ENCODE measurements around the gene MSMO1. TPM values are rescaled to one million over a fixed set of nuclear protein-coding genes. Genes with fewer than 3 reads are reported as not detected.

Gene MSMO1
- total RNA-seq, 3 donors from 2014 or later = 11.8 to 35.3 (median 24.6) TPM

DNA sequence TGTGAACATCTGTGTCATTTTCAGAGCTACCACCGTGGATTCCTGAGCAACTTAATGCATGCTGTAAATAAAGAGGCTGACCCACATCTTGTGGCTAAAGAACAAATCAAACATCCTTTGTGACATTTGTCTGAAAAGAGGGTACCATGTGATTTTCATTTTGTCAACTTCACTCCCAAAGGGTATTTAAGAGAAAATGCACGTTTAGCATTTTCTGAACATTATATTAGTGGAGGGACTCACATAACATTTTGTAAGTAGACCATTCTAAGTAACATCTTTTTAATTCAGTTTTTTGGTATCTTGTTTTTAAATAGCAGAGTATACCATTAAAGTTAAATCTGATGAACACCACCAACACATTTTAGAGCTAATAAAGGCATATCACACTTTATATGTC, 34.3 kb downstream of the MSMO1 start:
- H3K27me3 ChIP-seq = no peaks in the 10 kb centered on the region
- no peak for TF ChIP-seq POLR2A (IDR thresholded peaks at IDR 0.05)
- no peak for TF ChIP-seq POLR2AphosphoS5 (IDR thresholded peaks at IDR 0.05)
- TF ChIP-seq, protein P1, sequence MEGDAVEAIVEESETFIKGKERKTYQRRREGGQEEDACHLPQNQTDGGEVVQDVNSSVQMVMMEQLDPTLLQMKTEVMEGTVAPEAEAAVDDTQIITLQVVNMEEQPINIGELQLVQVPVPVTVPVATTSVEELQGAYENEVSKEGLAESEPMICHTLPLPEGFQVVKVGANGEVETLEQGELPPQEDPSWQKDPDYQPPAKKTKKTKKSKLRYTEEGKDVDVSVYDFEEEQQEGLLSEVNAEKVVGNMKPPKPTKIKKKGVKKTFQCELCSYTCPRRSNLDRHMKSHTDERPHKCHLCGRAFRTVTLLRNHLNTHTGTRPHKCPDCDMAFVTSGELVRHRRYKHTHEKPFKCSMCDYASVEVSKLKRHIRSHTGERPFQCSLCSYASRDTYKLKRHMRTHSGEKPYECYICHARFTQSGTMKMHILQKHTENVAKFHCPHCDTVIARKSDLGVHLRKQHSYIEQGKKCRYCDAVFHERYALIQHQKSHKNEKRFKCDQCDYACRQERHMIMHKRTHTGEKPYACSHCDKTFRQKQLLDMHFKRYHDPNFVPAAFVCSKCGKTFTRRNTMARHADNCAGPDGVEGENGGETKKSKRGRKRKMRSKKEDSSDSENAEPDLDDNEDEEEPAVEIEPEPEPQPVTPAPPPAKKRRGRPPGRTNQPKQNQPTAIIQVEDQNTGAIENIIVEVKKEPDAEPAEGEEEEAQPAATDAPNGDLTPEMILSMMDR (IDR thresholded peaks at IDR 0.05) = no peak
- no peaks in the 10 kb centered on the region for H3K36me3 ChIP-seq
- H3K27ac ChIP-seq = no peak overlapping the region
- no peaks in the 10 kb centered on the region for H3K9me3 ChIP-seq
- H3K4me1 ChIP-seq = no peaks in the 10 kb centered on the region
- H3K4me3 ChIP-seq = no peak overlapping the region
- no peak for DNase-seq (ENCODE audit: low spot score in 2 of 2)
- intact Hi-C loops (cut with DNase I; ENCODE audit: low total_unique reads) = no loop called here

DNA sequence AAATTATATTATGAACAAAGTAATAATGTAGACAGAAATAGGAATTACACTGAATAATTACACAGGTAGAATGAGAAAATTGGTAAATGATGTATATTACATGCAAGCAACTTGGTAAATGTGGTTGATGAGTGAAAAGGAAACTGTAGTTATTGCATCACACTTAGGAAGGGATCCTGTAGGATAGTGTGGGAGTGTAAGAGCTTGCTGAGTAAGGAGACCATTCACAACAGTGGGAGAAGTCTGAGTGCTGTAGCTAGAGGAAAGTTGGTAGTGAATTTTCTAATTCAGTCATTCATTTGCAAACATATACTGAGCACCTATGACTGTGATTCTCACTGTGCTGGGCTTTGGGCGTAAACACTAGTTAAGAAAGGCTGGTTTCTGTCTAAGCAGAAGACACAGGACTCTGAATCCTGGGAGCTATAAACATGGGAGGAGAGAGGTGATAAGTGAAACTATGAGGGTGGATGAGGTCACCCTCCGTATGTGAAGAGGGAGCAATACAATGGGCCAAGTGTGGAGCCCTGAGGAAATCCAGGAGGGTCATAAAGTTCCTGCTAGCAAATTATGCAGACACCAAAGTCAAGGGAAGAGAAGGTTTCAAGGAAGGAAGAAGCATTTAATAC, 37.1 kb downstream of the MSMO1 start:
- H3K4me3 ChIP-seq = no peak overlapping the region
- H3K4me1 ChIP-seq = no peaks in the 10 kb centered on the region
- intact Hi-C loops (cut with DNase I; ENCODE audit: low total_unique reads) = no loop called here
- no peaks in the 10 kb centered on the region for H3K27me3 ChIP-seq
- H3K9me3 ChIP-seq = no peaks in the 10 kb centered on the region
- no peaks in the 10 kb centered on the region for H3K36me3 ChIP-seq
- TF ChIP-seq POLR2A (IDR thresholded peaks at IDR 0.05) (no peak), POLR2AphosphoS5 (IDR thresholded peaks at IDR 0.05) (no peak)
- TF ChIP-seq, protein P1 (IDR thresholded peaks at IDR 0.05) = no peak
- no peak overlapping the region for H3K27ac ChIP-seq
- no peak for DNase-seq (ENCODE audit: low spot score in 2 of 2)

DNA sequence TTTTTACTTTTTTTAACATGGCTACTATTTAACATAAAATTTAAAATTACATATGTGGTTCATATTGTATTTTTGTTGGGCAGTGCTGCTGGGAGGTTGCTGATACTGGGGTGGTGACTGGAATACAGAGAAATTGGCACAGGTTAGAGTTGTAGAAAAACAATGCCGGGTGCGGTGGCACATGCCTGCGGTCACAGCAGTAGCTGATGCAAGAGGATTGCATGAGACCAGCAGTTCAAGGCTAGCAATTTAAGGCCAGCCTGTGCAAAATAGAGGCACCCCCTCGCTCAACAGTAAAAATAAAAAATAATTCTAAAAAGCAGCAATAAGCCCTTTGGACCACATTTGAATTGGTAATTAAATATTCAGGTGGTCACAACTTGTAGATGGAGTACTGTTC, 39.6 kb downstream of the MSMO1 start:
- H3K27ac ChIP-seq = no peak overlapping the region
- no peaks in the 10 kb centered on the region for H3K4me1 ChIP-seq
- no peaks in the 10 kb centered on the region for H3K27me3 ChIP-seq
- no peaks in the 10 kb centered on the region for H3K9me3 ChIP-seq
- DNase-seq (ENCODE audit: low spot score in 2 of 2) = no peak
- intact Hi-C loops (cut with DNase I; ENCODE audit: low total_unique reads) = no loop called here
- H3K4me3 ChIP-seq = no peak overlapping the region
- TF ChIP-seq POLR2AphosphoS5 (IDR thresholded peaks at IDR 0.05) (no peak), POLR2A (IDR thresholded peaks at IDR 0.05) (no peak)
- TF ChIP-seq, protein P1 (IDR thresholded peaks at IDR 0.05) = no peak
- H3K36me3 ChIP-seq = no peaks in the 10 kb centered on the region

DNA sequence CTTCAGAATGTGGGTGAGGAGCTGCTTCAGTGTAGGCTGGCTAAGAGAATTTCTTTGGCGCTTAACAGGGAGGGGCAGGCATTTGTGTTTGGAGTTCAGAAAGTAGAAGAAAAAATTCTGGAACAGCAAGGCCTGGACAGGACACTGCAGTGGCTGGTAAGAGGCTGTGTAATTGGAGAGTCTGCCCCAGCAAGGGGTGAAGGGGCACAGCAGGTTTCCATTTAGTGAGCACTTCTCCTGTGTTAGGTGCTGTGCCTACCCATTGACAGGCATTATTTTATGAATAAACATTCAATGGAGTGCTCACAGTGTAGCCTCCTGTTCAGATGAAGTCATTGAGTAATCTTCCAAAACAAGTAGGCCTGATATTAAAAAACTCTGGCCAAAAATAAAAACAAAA, 40.6 kb downstream of the MSMO1 start:
- DNase-seq (ENCODE audit: low spot score in 2 of 2) = no peak
- intact Hi-C loops (cut with DNase I; ENCODE audit: low total_unique reads) = no loop called here
- Histone ChIP-seq H3K4me3 (no peak overlapping the region), H3K27ac (no peak overlapping the region), H3K27me3 (no peaks in the 10 kb centered on the region), H3K4me1 (no peaks in the 10 kb centered on the region), H3K36me3 (no peaks in the 10 kb centered on the region), H3K9me3 (no peaks in the 10 kb centered on the region)
- TF ChIP-seq POLR2AphosphoS5 (IDR thresholded peaks at IDR 0.05) (no peak), POLR2A (IDR thresholded peaks at IDR 0.05) (no peak)
- TF ChIP-seq, protein P1 (IDR thresholded peaks at IDR 0.05) = no peak

DNA sequence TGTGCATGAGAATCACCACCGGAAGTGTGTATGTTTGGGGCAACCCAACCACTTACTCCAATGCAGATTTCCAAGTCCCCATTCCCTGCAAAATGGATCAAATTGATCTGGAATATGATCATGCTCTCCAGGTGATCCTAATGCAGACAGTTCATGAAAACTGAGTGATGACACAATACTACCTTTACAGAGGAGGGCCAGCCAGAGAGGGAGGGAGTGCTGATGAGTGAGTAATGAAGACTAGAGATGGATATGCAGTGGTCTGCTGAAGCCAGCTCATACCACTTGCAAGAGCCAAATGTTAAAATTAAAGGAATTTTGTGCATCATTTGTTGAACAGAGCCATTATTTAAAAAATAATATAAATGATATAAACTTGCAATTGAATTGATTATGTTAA, 41.1 kb downstream of the MSMO1 start:
- no peak for DNase-seq (ENCODE audit: low spot score in 2 of 2)
- TF ChIP-seq, protein P1 (IDR thresholded peaks at IDR 0.05) = no peak
- TF ChIP-seq POLR2A (IDR thresholded peaks at IDR 0.05) (no peak), POLR2AphosphoS5 (IDR thresholded peaks at IDR 0.05) (no peak)
- no peak overlapping the region for H3K27ac ChIP-seq
- H3K4me1 ChIP-seq = no peaks in the 10 kb centered on the region
- H3K9me3 ChIP-seq = no peaks in the 10 kb centered on the region
- no peak overlapping the region for H3K4me3 ChIP-seq
- no peaks in the 10 kb centered on the region for H3K36me3 ChIP-seq
- H3K27me3 ChIP-seq = no peaks in the 10 kb centered on the region
- intact Hi-C loops (cut with DNase I; ENCODE audit: low total_unique reads) = no loop called here
